ENCODE measurements around the gene DOK5.

Gene DOK5

DNA sequence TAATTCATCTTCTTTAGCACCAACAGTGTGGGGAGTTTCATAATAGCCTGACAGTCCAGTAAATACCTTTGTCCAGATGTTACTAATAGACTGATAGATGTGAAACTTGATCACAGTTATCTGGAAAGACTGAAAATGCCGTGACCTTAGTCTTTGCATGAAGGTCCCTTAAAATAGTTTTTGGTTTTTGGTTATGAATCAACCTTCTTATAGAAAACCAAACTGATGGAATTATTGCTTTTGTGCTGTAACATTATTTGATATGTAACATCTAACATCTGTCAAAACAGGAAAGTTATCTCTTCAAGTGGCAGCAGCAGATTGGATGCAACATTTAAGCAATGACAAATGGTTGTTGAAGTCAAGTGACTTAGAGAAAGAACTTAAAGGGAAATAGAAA, 190.4 kb downstream of the DOK5 start:
- H3K27ac ChIP-seq, result no peak overlapping the region
- TF ChIP-seq CTCF (IDR thresholded peaks at IDR 0.05), result no peak
- no peak for TF ChIP-seq ZFX (IDR thresholded peaks at IDR 0.05; ENCODE audit: borderline replicate concordance)

GRCh38 chr20:54668271-54669039, 193.1 kb downstream of the DOK5 start:
- H3K27ac ChIP-seq, result no peak overlapping the region
- peak; percentile 88 for TF ChIP-seq CTCF (IDR thresholded peaks at IDR 0.05)
- no peak for TF ChIP-seq ZFX (IDR thresholded peaks at IDR 0.05; ENCODE audit: borderline replicate concordance)

DNA sequence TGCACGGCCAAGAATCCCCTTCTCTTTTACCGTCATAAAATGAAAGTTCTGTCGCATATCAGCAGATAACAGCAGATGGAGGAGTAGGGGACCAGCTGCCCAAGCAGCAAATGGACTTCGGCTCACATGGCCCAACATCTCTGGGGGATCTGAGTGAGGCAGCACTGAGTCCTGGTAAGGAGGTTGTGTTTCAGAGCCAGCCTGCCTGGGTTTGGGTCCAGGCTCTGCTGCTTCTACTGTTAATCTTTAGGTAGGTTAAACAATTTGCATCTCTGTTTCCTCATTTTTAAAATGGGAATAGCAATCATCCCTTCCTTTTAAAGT, 193.6 kb downstream of the DOK5 start:
- TF ChIP-seq CTCF (IDR thresholded peaks at IDR 0.05), result no peak
- TF ChIP-seq ZFX (IDR thresholded peaks at IDR 0.05; ENCODE audit: borderline replicate concordance), result no peak
- H3K27ac ChIP-seq, result no peak overlapping the region

GRCh38 chr20:54678253-54678652, 202.9 kb downstream of the DOK5 start:
- H3K27ac ChIP-seq, result no peak overlapping the region
- no peak for TF ChIP-seq ZFX (IDR thresholded peaks at IDR 0.05; ENCODE audit: borderline replicate concordance)
- TF ChIP-seq CTCF (IDR thresholded peaks at IDR 0.05), result no peak

DNA sequence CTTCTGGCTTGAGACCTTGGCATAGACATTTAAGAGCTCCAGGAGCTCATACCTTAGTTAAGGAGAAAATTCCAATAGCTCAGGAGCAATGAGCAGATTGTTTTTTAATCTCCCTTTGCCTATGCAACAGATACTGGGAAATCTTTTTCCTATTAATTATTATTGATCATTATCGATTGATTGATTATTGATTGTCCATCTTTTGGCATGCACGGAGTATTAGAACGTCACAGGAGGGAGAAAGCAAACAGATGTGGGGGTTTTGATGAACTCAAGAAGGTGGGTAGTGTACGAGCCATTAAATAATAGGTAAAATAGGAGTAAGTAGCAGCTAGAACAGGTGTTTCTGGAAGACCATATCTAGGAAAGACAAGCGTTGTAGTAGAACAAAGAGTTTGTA, 205.0 kb downstream of the DOK5 start:
- H3K27ac ChIP-seq, result no peak overlapping the region
- TF ChIP-seq CTCF (IDR thresholded peaks at IDR 0.05) (no peak), ZFX (IDR thresholded peaks at IDR 0.05; ENCODE audit: borderline replicate concordance) (no peak)

DNA sequence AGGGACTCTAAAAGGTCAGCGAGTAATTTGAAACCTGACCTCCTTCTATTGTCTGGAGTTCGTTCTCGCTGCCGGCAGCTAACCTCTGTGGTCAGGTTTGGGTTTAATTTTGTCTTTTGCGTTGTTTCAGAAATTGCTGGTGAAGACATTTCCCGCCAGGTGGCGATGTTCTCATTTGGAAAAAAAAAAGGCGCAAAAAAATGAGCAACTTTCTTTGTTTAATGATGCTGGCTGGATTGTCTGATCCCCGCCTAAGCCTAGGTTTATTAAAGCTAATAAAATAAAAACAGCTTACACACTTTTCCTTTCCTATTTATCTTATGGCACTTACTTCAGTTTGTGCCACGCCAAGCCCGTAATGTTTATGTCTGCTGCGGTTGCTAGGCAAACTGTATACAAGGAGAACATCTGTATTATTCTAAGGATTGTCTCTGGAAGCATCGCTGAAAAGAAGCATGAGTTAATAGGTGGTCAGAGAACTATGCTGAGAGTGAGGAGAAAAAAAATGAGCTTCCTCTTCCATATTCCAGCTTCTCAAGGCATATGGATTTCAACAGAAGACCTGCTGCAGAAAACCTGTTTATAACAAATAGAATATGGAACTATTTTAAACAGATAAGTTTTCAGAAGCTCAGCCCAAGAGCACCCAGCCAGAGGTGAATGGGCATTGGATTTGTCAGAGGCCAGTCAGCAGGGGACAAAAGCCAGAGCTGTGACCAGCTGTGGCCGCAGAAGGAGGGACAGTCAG, 205.7 kb downstream of the DOK5 start:
- TF ChIP-seq ZFX (IDR thresholded peaks at IDR 0.05; ENCODE audit: borderline replicate concordance) (no peak), CTCF (IDR thresholded peaks at IDR 0.05) (peak; percentile 78)
- H3K27ac ChIP-seq, result no peak overlapping the region

- TF ChIP-seq CTCF (IDR thresholded peaks at IDR 0.05) (no peak), ZFX (IDR thresholded peaks at IDR 0.05; ENCODE audit: borderline replicate concordance) (no peak)
- H3K27ac ChIP-seq, result no peak overlapping the region
Observed at GRCh38 chr20:54681869-54682268, 206.5 kb downstream of the DOK5 start.

Measured in 22Rv1 (cell line).